K562 (cell line): ENCODE measurements around the gene CD34. TPM values are rescaled to one million over a fixed set of nuclear protein-coding genes. Genes with fewer than 3 reads are reported as not detected.

Experiments used
- CBFB ChIP-seq: sonication (generic); formaldehyde crosslinking; IDR thresholded peaks from 2 replicates; pipeline ENCODE4 v1.4.0; 2020; ENCODE audit warnings: mild to moderate bottlenecking, missing genetic modification reagents
- CHD2 ChIP-seq: IDR thresholded peaks from 2 replicates; pipeline ENCODE4 v1.6.1; 2011; ENCODE audit warnings: low read depth, low read length
- FOXP1 ChIP-seq: sonication (generic); formaldehyde crosslinking; IDR thresholded peaks from 2 replicates; pipeline ENCODE4 v1.8.0; 2022; ENCODE audit warnings: mild to moderate bottlenecking, missing genetic modification reagents
- HDAC8 ChIP-seq: fragments of 450-650 bp; IDR thresholded peaks from 2 replicates; pipeline ENCODE4 v1.6.1; 2016; ENCODE audit warnings: mild to moderate bottlenecking, missing genetic modification characterization, moderate library complexity, missing compliant biosample characterization
- KDM5B ChIP-seq: fragments of 200-600 bp; sonication (generic); IDR thresholded peaks from 2 replicates; pipeline ENCODE4 v1.6.1; 2012; ENCODE audit warnings: low read depth, mild to moderate bottlenecking, moderate library complexity, low read length, control low read depth, inconsistent platforms; ENCODE audit not compliant: insufficient replicate concordance
- MCM5 ChIP-seq: fragments of 450-650 bp; IDR thresholded peaks from 2 replicates; pipeline ENCODE4 v1.6.1; 2016; ENCODE audit warnings: low read depth
- NBN ChIP-seq: fragments of 450-650 bp; IDR thresholded peaks from 2 replicates; pipeline ENCODE4 v1.6.1; 2016; ENCODE audit warnings: low read depth, mild to moderate bottlenecking
- PHF20 ChIP-seq: fragments of 450-650 bp; IDR thresholded peaks from 2 replicates; pipeline ENCODE4 v1.6.1; 2018; ENCODE audit not compliant: partially characterized antibody
- RBM17 ChIP-seq: fragments of 200-400 bp; formaldehyde crosslinking; IDR thresholded peaks from 2 replicates; pipeline ENCODE4 v1.6.1; 2017; ENCODE audit warnings: low read depth, mild to moderate bottlenecking, low read length, borderline replicate concordance
- SMAD1 ChIP-seq: fragments of 150-350 bp; IDR thresholded peaks from 2 replicates; pipeline ENCODE4 v1.6.1; 2014; ENCODE audit warnings: low read length, low read depth; ENCODE audit not compliant: partially characterized antibody
- SPI1 ChIP-seq: IDR thresholded peaks from 2 replicates; pipeline ENCODE4 v1.6.1; 2011; ENCODE audit warnings: low read depth, low read length, control low read depth, borderline replicate concordance
- SRSF1 ChIP-seq: fragments of 200-400 bp; formaldehyde crosslinking; IDR thresholded peaks from 2 replicates; pipeline ENCODE4 v1.6.1; 2017; ENCODE audit warnings: mild to moderate bottlenecking, low read depth, low read length, moderate library complexity
- TEAD2 ChIP-seq: fragments of 450-650 bp; IDR thresholded peaks from 2 replicates; pipeline ENCODE4 v1.6.1; 2016; ENCODE audit warnings: missing genetic modification characterization, control low read depth, missing compliant biosample characterization
- YY1 ChIP-seq, 3 experiments: IDR thresholded peaks; 2 replicates each; pipeline ENCODE4 v1.6.1; 2011; ENCODE audit warnings: low read length in 2 of 3, mild to moderate bottlenecking in 2 of 3, moderate library complexity in 2 of 3, borderline replicate concordance in 1 of 3, control low read depth in 1 of 3, low read depth in 1 of 3; ENCODE audit not compliant: insufficient read depth in 3 of 3, insufficient replicate concordance in 2 of 3, control insufficient read depth in 1 of 3, insufficient read length in 1 of 3; ENCODE audit errors: extremely low read depth in 1 of 3
- ZBTB7A ChIP-seq: IDR thresholded peaks from 2 replicates; pipeline ENCODE4 v1.6.1; 2011; ENCODE audit warnings: low read depth, mild to moderate bottlenecking, low read length, moderate library complexity, borderline replicate concordance; ENCODE audit not compliant: control insufficient read depth
- ZNF583 ChIP-seq: fragments of 250-450 bp; sonication (Bioruptor Pico); IDR thresholded peaks from 2 replicates; pipeline ENCODE4 v1.4.0; 2020
- ZNF584 ChIP-seq: fragments of 200-800 bp; sonication (Bioruptor generic); IDR thresholded peaks from 2 replicates; pipeline ENCODE4 v1.6.1; 2016; ENCODE audit warnings: low read depth, mild to moderate bottlenecking, missing genetic modification characterization, missing compliant biosample characterization
- ZNF695 ChIP-seq: fragments of 450-650 bp; formaldehyde crosslinking; IDR thresholded peaks from 2 replicates; pipeline ENCODE4 v1.4.0; 2020; ENCODE audit warnings: mild to moderate bottlenecking, moderate library complexity
- ZZZ3 ChIP-seq: fragments of 450-650 bp; IDR thresholded peaks from 2 replicates; pipeline ENCODE4 v1.6.1; 2016; ENCODE audit warnings: antibody characterized with exemption, mild to moderate bottlenecking, moderate library complexity
- polyA plus RNA-seq, 8 experiments: library from polyadenylated mRNA; depleted of rRNA in 4 of 8; stranded (reverse) in 5 of 8; unstranded in 3 of 8; fragments of >200 nt; fragmentation: Nextera tagmentation in 2 of 8; fragmentation: Illumina TruSeq in 1 of 8; extraction: Ambion mirVana in 2 of 8; extraction: Trizol in 1 of 8; gene quantifications; 2 replicates each; pipeline versions ENCODE4 v1.2.1 to v1.2.3, GENCODE V29; 2011 to 2014; ENCODE audit warnings: inconsistent platforms in 1 of 8, missing spikeins in 1 of 8
- total RNA-seq, 7 experiments: library from RNA; depleted of rRNA in 6 of 7; stranded (reverse); fragments of >200 nt in 6 of 7; fragmentation: Illumina TruSeq in 2 of 7; extraction: Trizol in 2 of 7; gene quantifications; 2 replicates each; pipeline versions ENCODE4 v1.2.1 to v1.2.3, GENCODE V29; 2011 to 2021; ENCODE audit warnings: low replicate concordance in 1 of 7
- TF ChIP-seq, protein P1 (sequence below): fragments of 250-450 bp; sonication (Bioruptor Pico); IDR thresholded peaks from 2 replicates; pipeline ENCODE4 v1.4.0; 2020; ENCODE audit warnings: mild to moderate bottlenecking, moderate library complexity
- TF ChIP-seq, protein P2 (sequence below), 2 experiments: IDR thresholded peaks; 2 replicates each; pipeline ENCODE4 v1.6.1; 2012; ENCODE audit warnings: improper control_type of control experiment in 2 of 2, low read depth in 2 of 2, low read length in 2 of 2, borderline replicate concordance in 1 of 2
- TF ChIP-seq, protein P3 (sequence below): fragments of 200-800 bp; sonication (Bioruptor generic); IDR thresholded peaks from 2 replicates; pipeline ENCODE4 v1.6.1; 2017; ENCODE audit warnings: missing genetic modification characterization, missing compliant biosample characterization

CD34 gene
- total and polyA plus RNA-seq, 9 of the 15 experiments (the other 6 are each of a cell fraction or from before 2014, with no cell fraction given): not detected

DNA sequence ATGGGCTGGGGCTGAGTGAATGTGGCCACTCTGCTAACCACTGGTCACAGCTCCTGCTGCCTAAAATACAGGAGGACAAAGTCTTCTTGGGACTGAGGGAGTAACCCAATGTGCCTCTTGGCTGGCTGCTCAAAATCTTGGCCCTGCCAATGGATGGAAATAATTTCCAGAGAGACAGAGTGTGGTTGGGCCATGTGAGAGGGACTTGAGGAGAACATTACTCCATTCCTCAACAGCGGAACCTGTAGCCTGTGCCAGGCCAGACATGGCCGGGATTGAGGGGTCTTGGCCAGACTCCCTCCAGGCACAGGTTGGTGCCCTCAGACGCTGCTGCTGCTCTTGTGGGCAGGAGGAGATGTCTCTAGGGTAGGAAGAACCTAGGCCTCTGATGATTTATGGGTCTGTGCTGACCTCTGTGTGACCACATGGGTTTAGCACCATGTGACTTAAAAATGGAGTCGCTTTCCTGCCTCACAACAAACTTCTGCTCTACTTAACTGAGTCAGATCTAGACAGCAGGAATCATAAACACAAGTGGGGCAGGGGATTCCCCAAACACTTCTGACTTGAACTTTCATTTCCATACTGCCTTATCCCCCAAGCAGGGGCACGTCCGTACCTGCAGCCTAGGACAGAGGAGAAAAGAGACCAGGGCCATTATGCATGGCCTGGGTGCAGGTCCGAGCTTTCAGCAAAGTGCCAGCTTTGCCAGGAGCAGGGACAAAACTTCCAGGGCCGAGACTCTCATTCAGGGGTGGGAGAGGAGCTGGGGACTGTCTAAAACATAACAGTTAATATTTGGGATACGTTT is 79.2 kb downstream of the CD34 start (continued):
- TF ChIP-seq MCM5 (no peak), PHF20 (no peak), RBM17 (no peak), YY1 (IDR thresholded peaks at IDR 0.05; ENCODE audit: borderline replicate concordance in 1 of 3, control insufficient read depth in 1 of 3, extremely low read depth in 1 of 3, insufficient read depth in 3 of 3, insufficient read length in 1 of 3, insufficient replicate concordance in 2 of 3, low read depth in 1 of 3, low read length in 2 of 3) (peak in 2 of 3 experiments; percentile 39 to 42), ZZZ3 (no peak), ZNF583 (peak; percentile 70), SPI1 (no peak), ZBTB7A (no peak), CHD2 (no peak), FOXP1 (CRISPR knock-in tag) (no peak), NBN (no peak), SRSF1 (no peak), TEAD2 (tag) (no peak), KDM5B (no peak), CBFB (no peak), ZNF695 (CRISPR knock-in tag) (no peak), SMAD1 (no peak), ZNF584 (0 out of 2 replicates have a peak, but pooled peaks have one; percentile 57), HDAC8 (tag) (no peak)
- TF ChIP-seq, protein P1, sequence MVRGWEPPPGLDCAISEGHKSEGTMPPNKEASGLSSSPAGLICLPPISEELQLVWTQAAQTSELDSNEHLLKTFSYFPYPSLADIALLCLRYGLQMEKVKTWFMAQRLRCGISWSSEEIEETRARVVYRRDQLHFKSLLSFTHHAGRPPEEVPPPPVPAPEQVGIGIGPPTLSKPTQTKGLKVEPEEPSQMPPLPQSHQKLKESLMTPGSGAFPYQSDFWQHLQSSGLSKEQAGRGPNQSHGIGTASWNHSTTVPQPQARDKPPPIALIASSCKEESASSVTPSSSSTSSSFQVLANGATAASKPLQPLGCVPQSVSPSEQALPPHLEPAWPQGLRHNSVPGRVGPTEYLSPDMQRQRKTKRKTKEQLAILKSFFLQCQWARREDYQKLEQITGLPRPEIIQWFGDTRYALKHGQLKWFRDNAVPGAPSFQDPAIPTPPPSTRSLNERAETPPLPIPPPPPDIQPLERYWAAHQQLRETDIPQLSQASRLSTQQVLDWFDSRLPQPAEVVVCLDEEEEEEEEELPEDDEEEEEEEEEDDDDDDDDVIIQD: no peak
- TF ChIP-seq, protein P2, sequence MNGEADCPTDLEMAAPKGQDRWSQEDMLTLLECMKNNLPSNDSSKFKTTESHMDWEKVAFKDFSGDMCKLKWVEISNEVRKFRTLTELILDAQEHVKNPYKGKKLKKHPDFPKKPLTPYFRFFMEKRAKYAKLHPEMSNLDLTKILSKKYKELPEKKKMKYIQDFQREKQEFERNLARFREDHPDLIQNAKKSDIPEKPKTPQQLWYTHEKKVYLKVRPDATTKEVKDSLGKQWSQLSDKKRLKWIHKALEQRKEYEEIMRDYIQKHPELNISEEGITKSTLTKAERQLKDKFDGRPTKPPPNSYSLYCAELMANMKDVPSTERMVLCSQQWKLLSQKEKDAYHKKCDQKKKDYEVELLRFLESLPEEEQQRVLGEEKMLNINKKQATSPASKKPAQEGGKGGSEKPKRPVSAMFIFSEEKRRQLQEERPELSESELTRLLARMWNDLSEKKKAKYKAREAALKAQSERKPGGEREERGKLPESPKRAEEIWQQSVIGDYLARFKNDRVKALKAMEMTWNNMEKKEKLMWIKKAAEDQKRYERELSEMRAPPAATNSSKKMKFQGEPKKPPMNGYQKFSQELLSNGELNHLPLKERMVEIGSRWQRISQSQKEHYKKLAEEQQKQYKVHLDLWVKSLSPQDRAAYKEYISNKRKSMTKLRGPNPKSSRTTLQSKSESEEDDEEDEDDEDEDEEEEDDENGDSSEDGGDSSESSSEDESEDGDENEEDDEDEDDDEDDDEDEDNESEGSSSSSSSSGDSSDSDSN (IDR thresholded peaks at IDR 0.05; ENCODE audit: borderline replicate concordance in 1 of 2, low read depth in 2 of 2, low read length in 2 of 2): no peak
- TF ChIP-seq, protein P3, sequence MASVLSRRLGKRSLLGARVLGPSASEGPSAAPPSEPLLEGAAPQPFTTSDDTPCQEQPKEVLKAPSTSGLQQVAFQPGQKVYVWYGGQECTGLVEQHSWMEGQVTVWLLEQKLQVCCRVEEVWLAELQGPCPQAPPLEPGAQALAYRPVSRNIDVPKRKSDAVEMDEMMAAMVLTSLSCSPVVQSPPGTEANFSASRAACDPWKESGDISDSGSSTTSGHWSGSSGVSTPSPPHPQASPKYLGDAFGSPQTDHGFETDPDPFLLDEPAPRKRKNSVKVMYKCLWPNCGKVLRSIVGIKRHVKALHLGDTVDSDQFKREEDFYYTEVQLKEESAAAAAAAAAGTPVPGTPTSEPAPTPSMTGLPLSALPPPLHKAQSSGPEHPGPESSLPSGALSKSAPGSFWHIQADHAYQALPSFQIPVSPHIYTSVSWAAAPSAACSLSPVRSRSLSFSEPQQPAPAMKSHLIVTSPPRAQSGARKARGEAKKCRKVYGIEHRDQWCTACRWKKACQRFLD (CRISPR knock-in tag): peak; percentile 76
